ENCODE results near the gene NOS1. TPM values are rescaled to one million over a fixed set of nuclear protein-coding genes. Genes with fewer than 3 reads are reported as not detected.

NOS1 gene
- polyA plus RNA-seq, 4 donors = 0.78 to 0.82 (median 0.82) TPM

DNA sequence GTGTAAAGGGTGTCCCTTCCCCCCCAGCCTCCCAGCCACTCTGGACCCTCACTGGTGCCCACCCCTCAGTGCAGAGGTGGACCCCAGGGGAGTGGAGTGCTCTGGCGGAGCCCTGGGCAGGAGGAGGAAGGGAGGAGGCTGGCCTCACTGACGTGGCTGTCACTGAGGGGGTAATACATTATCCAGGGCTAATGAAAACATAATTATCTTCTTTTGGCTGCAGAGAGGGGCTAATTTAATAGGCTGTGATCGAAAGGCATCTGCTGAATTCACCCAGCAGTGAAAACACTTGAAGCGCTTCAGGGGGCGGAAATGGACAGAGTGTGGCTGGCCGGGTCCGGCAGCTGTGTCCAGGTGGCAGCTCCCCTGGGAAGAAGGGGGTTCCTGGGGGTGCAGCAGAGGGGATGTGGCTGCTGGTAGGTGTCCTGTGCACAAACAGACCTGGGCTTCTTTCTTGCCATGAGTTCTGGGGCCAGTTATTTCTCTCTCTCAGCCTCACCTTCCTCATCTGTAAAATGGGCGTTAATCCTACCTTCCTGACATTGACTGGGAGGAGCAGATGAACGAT, 3.7 kb upstream of the NOS1 start:
- DNase-seq (ENCODE audit: low read depth in 4 of 4, low spot score in 2 of 4) = no peak

DNA sequence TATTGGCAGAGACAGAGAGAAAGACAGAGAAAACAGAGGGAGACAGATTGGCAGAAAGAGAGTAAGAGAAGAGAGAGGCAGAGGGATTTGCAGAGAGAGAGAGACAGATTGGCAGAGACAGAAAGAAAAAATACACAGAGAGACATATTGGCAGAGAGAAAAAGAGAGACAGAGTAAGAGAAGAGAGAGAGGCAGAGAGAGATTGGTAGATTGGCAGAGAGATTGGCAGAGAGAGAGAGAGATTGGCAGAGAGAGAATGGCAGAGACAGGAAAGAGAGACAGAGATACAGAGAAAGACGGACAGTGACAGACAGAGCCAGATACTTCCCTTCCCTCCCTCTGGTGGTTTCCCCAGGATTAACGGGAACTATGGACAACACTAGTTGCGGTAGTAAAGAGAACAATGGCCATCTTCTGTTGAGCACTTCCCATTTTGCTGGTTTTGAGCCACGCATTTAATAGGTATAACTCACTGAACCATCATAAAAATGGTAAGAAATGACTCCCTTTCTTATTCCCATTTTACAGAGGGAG, 2.6 kb upstream of the NOS1 start:
- DNase-seq (ENCODE audit: low read depth in 4 of 4, low spot score in 2 of 4) = no peak

DNA sequence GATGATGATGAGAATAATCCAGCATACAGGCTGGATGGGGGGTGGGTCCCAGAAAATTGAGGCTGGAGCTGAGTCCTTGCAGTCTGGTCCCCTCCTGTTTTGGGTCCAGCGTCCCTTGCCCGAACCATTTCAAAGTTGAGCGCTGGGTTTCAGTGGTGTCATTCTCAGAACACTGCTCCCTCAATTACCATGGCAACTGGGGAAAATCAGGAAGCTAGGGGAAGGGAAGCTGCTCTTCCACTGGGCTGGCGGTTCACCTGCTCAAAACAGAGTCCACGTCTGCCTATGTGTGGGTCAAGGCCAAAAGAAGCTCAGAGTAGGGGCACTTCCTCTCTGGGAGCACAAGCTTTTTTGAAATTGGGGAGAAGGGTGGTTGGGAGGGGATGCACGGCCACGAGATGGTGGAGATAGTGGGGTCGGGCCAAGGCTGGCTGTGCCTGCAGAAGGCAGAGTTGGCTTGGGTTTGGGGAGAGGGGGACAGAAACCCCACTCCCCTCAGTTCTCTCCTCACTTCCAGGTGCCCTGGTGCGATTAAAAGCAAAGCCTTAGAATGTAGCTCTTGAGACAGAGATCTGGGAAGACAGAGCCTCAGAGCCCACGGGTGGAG, 1.7 kb upstream of the NOS1 start:
- no peak for DNase-seq (ENCODE audit: low read depth in 4 of 4, low spot score in 2 of 4)

DNA sequence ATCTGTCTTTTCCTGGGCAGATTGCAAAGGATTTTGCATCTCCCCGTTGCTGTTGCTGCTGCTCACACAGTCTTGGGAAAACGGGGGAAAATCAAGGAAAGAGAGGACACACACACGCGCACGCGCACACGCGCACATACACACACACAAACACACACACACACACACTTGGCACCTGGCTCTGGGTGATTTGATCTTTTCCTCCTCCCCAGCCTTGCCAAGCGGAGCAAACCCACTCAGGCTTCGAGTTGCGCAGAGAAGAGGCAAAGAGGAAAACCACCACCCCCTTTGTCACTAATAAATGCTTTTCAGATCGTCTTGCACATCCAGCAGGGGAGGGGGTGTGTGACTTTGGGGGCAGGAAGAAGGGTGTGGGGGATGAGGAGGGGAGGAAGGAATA, 965 bp upstream of the NOS1 start:
- DNase-seq (ENCODE audit: low read depth in 4 of 4, low spot score in 2 of 4) = no peak

DNA sequence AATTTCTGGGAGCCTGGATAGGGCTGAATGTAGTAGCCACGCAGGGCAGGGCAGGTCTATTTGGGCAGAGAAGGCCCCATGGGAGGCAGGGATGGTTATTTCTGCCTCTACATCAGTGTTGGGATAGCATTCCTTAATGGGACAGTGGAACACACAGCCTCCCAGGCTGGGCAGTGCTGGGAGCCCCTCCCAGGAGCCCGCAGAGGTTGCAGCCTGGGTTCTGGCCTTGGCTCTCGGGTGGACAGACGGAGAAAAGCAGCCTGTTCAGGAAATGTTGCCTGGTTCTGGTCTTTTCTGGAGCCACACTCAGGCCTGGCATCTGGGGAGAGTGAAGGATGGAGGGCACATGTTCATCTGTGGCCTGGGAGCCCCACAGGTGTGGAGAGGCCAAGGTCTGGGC, 479 bp upstream of the NOS1 start:
- no peak for DNase-seq (ENCODE audit: low read depth in 4 of 4, low spot score in 2 of 4)

DNA sequence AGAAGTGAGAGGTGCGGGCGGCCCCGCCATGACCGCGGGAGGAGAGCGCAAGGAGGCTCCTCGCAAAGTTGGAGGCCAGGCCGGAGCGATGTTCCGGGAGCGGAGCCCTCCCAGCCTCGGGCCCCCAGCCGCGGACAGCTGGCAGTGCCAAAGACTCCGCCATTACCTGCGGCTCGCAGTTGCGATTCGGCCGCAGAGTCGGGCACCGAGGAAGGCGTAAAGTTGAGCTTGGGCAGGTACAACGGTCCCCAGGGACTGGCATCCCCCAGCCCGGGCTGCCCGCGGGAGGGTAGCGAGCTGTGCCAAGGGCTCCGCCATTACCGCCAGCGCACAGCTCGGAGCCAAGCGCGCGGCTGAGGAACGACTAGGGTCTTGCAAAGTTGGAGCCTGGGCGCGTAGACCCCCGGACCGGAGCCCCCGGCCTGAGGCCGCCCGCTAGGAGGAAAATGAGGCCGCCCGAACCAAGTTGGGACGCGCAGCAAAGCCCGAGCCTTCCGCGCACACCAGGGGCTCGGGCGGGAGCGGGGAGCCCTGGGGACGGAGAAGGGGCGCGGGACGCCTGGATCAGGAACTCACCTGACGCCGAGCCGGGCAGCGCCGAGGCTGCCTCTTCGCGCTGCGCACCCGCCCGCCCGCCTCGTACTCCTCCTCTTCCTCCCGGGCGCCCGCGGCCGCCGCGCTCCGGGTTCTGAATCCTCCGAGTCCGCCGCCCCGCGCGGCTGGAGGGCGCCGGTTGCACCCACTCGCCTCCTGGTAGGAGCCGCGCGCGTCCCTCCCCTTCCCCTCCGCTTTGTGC, 677 bp downstream of the NOS1 start:
- DNase-seq (ENCODE audit: low read depth in 4 of 4, low spot score in 2 of 4) = no peak

- no peak for DNase-seq (ENCODE audit: low read depth in 4 of 4, low spot score in 2 of 4)
These were observed 1.2 kb downstream of the NOS1 start for GRCh38 chr12:117360222-117360550.

GRCh38 chr12:117359029-117359845, 2.2 kb downstream of the NOS1 start:
- DNase-seq (ENCODE audit: low read depth in 4 of 4, low spot score in 2 of 4) = no peak

- DNase-seq (ENCODE audit: low read depth in 4 of 4, low spot score in 2 of 4) = no peak
These were observed 5.4 kb downstream of the NOS1 start for GRCh38 chr12:117356048-117356447.

- DNase-seq (ENCODE audit: low read depth in 4 of 4, low spot score in 2 of 4) = no peak
These were observed 8.5 kb downstream of the NOS1 start for GRCh38 chr12:117352883-117353282.

DNA sequence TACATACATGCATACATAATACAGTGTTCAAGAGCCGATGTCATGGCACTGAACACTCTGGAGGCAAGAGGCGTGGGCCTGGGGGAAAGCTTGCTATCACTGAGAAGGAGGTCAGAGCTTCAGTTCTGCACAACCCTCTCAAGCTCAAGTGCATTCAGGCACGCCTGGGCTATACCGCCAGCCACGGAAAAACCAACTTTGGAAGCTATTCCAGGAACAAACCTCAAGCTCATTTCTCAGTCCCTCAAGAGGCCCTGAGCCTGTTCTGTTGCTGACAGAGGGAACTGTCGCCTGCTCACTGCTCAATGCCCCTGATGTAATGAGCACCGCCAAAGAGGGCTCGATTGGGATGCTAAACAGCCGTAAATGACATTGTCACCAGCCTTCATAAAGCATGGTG, 9.2 kb downstream of the NOS1 start:
- no peak for DNase-seq (ENCODE audit: low read depth in 4 of 4, low spot score in 2 of 4)

- DNase-seq (ENCODE audit: low read depth in 4 of 4, low spot score in 2 of 4) = no peak
These were observed 11.3 kb downstream of the NOS1 start for GRCh38 chr12:117350140-117350539.

DNA sequence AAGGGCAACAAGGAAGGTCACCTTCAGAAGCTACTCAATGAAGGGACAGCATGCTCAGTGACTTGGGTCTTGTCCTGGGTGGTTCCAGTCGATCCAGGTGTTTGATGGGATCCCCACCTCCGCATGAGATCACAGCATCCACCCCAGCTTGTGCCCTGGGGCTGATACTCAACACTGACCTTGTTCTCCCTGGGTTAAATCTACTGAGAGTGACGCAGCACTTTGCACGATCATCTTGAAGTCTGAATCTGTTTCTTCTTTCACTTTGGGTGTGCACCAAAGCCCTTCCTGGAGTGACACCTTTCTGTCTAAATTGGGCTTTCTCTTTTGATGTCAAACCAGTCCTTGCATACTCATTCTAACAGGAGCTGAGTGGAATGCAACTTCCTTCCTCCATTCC, 13.8 kb downstream of the NOS1 start:
- no peak for DNase-seq (ENCODE audit: low read depth in 4 of 4, low spot score in 2 of 4)

GRCh38 chr12:117344716-117345115, 16.7 kb downstream of the NOS1 start:
- no peak for DNase-seq (ENCODE audit: low read depth in 4 of 4, low spot score in 2 of 4)

DNA sequence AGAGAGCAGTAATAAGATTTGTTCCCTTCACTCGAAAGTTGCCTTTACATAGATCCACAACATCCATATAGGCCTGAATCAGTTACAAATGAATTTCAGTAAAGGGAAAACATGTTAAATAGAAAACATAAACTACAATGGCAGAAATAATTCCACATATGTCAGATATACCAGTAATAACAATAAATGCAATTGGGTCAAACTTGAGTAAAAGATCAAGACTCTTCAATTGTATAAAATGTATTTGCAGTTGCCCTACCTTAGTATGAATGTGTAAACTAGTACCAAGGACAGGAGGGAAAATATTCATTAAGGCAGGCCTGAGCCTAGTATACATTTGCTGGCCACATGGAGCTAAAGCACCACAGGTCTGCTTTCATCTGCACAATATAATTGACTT, 17.6 kb downstream of the NOS1 start:
- DNase-seq (ENCODE audit: low read depth in 4 of 4, low spot score in 2 of 4) = no peak

- no peak for DNase-seq (ENCODE audit: low read depth in 4 of 4, low spot score in 2 of 4)
These were observed 18.1 kb downstream of the NOS1 start for GRCh38 chr12:117343296-117343695.

DNA sequence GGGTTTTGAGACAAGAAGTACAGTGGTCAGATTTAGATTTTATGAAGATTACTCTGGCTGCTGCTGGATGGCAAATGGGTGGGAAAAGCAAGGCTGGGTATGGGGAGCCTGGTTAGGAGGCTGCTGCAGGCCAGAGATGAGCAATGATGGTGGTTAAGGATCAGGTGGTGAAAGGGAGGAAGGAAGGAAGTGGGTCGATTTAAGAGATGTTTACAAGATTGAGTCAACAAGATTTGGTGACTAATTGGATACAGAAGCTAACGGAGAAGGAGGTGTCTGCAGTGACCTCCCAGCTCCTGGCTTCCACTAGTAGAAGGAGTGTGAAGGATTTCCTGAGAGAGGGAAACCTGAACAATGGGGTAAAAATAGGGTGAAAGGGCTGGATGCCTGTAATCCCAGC, 18.7 kb downstream of the NOS1 start:
- no peak for DNase-seq (ENCODE audit: low read depth in 4 of 4, low spot score in 2 of 4)

DNA sequence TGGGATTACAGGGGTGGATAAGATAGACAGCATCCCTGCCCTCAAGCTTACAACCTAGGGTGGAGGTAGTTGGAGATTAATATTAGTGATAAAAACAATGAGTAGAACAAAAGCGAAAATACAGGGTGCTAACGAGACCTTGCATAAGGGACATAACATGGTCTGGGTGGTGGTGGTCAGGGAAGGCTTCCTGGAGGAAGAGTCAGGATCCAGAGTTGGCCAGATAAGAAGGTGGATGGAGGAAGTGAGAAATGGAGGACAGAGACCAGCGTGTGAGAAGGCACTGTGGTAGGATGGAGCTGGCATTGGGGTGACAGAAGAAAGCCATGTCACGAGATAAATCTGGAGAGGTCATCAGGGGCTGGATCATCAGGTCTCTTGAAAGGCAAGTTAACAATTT, 19.2 kb downstream of the NOS1 start:
- no peak for DNase-seq (ENCODE audit: low read depth in 4 of 4, low spot score in 2 of 4)

DNA sequence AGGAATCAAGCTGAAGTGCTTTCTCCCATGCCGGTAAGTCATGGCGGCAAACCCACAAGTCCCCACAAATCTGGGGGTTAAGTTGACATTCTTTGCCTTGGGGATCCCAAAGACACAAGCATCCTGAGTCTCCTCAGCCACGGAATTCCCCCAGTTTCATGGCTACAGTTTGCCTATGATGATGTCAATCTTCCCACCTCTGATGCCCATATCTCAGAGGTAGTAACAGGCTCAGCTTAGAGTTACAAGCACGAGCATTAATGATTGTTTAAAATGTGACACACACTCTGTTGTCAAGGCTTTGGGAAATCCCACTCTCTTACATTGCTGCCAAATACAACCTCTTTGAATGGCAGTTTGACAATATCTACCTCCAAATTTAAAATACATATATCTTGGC, 22.3 kb downstream of the NOS1 start:
- no peak for DNase-seq (ENCODE audit: low read depth in 4 of 4, low spot score in 2 of 4)

DNA sequence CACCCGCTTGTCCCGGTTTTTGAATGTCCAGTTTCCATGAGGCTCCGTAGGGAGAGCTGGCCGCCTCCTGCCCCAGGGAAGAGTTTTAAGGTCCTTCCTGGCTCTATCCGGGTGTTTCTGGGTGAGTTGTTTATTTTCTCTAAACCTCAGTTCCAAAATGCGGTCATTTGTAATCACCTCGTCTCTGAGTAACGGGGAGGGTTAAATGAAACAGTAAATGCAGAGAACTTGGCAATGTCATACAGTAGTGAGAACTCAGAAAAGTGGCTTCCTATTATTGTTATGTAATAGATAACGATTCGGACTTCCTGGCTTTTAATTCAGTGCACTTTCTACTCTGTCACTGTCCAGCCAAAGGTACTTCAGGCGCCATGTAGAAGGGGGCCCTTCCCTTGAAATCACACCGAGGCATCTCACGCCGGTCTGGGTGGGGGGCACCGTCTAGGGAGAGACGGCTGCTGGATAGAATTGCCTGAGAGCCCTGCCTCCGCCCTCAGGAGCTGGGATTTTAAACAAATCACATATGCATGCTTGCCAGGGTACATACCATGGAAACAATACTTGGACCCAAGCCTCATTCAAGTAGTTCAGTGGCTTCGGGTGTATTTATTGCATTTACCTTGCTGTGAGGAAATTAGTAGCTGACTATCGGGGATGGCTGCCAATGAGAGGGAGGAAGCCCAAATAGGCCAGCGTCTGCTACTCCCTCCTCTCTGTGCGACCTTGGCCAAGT, 26.4 kb downstream of the NOS1 start:
- peak in 1 of 4 donors; percentile 0 for DNase-seq (ENCODE audit: low read depth in 4 of 4, low spot score in 2 of 4)
